Common myeloid progenitor, CD34-positive (primary cell): ENCODE measurements around the gene CCDC110. TPM values are rescaled to one million over a fixed set of nuclear protein-coding genes. Genes with fewer than 3 reads are reported as not detected.
A peak's percentile ranks its signal among the peaks of the same experiment; 100 is the strongest.

ENCODE experiments used
- CTCF ChIA-PET: fragments of 350-600 bp; sonication (Branson Sonifier 250); formaldehyde crosslinking; loops from one replicate; lab custom pipeline; 2021; ENCODE audit warnings: antibody characterized with exemption; lab: Charles Lee
- POLR2A ChIA-PET: fragments of 350-600 bp; sonication (Branson Sonifier 250); formaldehyde crosslinking; loops from one replicate; lab custom pipeline; 2021; ENCODE audit warnings: antibody characterized with exemption; lab: Charles Lee
- DNase-seq, 3 donors: peaks; one replicate each; pipeline versions ENCODE4 v3.0.0 to v3.0.0-alpha.2; 2013
- H3K27ac ChIP-seq, 2 experiments: 1 replicate in 1 of 2; 2 replicates in 1 of 2; pipeline ENCODE4 v1.7.0; 2013; ENCODE audit warnings: inconsistent platforms in 2 of 2, low read length in 2 of 2, mild to moderate bottlenecking in 2 of 2, low read depth in 1 of 2, moderate library complexity in 1 of 2; ENCODE audit not compliant: severe bottlenecking in 2 of 2, insufficient read depth in 1 of 2, poor library complexity in 1 of 2
- H3K27me3 ChIP-seq, 5 experiments: replicated peaks in 2 of 5; 1 replicate in 3 of 5; 2 replicates in 2 of 5; pipeline versions ENCODE4 v1.6.1 to v1.7.0; 2013; ENCODE audit warnings: low read length in 4 of 5, mild to moderate bottlenecking in 2 of 5, moderate library complexity in 2 of 5, inconsistent platforms in 1 of 5; ENCODE audit not compliant: insufficient read depth in 5 of 5, control insufficient read depth in 4 of 5
- H3K36me3 ChIP-seq, 4 experiments: 1 replicate in 2 of 4; 2 replicates in 2 of 4; pipeline versions ENCODE4 v1.6.1 to v1.7.0; 2013; ENCODE audit warnings: low read length in 3 of 4, control low read depth in 1 of 4, mild to moderate bottlenecking in 1 of 4; ENCODE audit not compliant: control insufficient read depth in 4 of 4, insufficient read depth in 4 of 4
- H3K4me1 ChIP-seq, 4 experiments: 1 replicate in 3 of 4; 2 replicates in 1 of 4; pipeline versions ENCODE4 v1.6.1 to v1.7.1; 2013; ENCODE audit warnings: low read length in 3 of 4, mild to moderate bottlenecking in 3 of 4, control low read depth in 1 of 4, inconsistent platforms in 1 of 4, moderate library complexity in 1 of 4; ENCODE audit not compliant: control insufficient read depth in 4 of 4, insufficient read depth in 4 of 4; ENCODE audit errors: control extremely low read depth in 1 of 4
- H3K4me3 ChIP-seq, 7 experiments: 1 replicate in 4 of 7; 2 replicates in 3 of 7; pipeline versions ENCODE4 v1.5.1 to v1.7.0; 2013; ENCODE audit warnings: mild to moderate bottlenecking in 7 of 7, low read length in 6 of 7, moderate library complexity in 6 of 7, inconsistent platforms in 2 of 7, low read depth in 2 of 7, control low read depth in 1 of 7; ENCODE audit not compliant: insufficient read depth in 4 of 7, control insufficient read depth in 1 of 7; ENCODE audit errors: extremely low read depth in 1 of 7
- H3K9me3 ChIP-seq, 5 experiments: 1 replicate in 4 of 5; 2 replicates in 1 of 5; pipeline versions ENCODE4 v1.6.1 to v1.7.1; 2013; ENCODE audit warnings: low read length in 4 of 5, mild to moderate bottlenecking in 2 of 5, inconsistent platforms in 1 of 5, low read depth in 1 of 5, moderate library complexity in 1 of 5; ENCODE audit not compliant: control insufficient read depth in 4 of 5, insufficient read depth in 2 of 5; ENCODE audit errors: control extremely low read depth in 1 of 5
- WGBS: methylation state at CpG from one replicate; pipeline ENCODE4 v1.1.5; 2013; ENCODE audit not compliant: insufficient coverage; 5-methylcytosine and 5-hydroxymethylcytosine counted together
- polyA plus RNA-seq: library from polyadenylated mRNA; unstranded; fragments of 120-200 nt; gene quantifications from one replicate; pipeline ENCODE4 v1.2.1, GENCODE V29; 2013

Gene CCDC110
- not detected for polyA plus RNA-seq

DNA sequence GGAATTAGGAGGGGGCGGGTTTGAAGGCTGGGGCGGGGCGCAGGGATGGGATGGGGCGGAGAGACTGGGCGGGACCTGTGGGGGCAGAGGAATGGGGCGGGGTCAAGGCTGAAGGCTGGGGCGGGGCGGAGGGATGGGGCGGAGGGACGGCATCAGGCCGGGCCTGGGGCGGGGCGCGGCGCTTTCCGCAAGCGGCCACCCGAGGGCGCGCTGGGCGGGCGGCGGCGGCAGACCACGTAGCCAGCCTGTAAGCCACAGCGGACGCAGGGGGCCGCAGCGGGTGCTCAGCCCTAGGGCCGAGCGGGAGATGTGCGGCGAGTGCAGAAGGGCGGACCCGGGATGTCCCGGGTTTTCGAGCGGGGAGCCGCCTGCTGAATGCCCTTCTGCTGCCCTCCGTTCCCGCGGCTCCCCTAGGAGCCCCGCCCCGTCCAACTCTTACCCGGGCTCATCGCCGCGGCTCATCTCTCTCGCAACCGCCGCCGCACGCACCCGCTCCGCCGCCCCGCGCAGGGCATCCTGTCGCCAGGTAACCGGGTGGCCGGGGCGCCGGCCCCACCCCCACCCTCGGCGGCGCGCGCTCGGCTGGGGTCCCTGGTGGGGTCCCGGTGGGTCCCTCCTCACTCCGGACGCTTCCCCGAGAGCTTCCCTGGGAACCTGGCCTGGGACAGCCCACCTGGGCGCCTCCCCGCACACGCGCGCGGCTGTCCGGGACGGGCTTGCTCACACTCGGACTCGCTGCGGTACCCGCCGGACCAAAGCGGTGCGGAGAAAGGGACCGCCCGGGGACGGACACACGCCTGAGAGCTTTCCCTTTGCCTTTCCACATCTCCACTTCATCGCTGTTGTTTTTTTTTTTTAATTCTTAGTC lies at the start of gene CCDC110:
TSS of gene CCDC110 (minus strand) at position 499 of the 868 bp plus-strand sequence. CDS start at position 449, 50 bp downstream.
- POLR2A ChIA-PET = interaction anchor here (0.6 kb wide), 1 partner anchor 47 kb away, joined by 6 read pairs; no protein-coding TSS in a partner anchor
- 0% methylated on average over 57 of the region's 93 CpGs for WGBS
- peaks cover 0 to 4% (median 0%) of the 10 kb centered on the region in 5 experiments for H3K9me3 ChIP-seq

DNA sequence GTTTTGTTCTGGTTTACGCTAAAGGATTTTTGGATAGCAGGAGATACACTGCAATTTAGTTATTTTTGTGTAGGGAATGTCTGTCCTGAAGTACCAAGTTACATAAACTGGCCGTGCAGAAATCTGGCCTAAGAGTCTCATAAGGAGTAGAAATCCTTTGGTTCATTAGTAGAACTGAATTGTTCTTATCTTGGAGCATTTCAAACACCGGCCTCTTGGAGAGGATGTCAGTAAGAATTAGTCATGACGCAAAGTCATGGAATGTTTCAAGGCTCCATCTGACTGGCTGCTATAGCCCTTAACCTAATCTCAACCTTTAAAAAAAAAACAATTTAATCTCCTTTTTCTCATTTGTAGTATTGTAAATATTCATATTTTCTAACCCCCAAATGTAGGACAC lies 48.6 kb upstream of the CCDC110 start:
- H3K27me3 ChIP-seq = peaks cover 13 to 64% (median 33%) of the 10 kb centered on the region in 5 experiments
- H3K4me1 ChIP-seq = no peaks in the 10 kb centered on the region
- no peak overlapping the region for H3K27ac ChIP-seq
- H3K9me3 ChIP-seq = no peaks in the 10 kb centered on the region
- H3K4me3 ChIP-seq = no peak overlapping the region
- DNase-seq = no peak
- H3K36me3 ChIP-seq = no peaks in the 10 kb centered on the region
- CTCF ChIA-PET = interaction anchor here (1.0 to 1.9 kb wide), 2 partner anchors 10 to 14 kb away, joined by 3 to 4 read pairs; no protein-coding TSS in a partner anchor
- 88% methylated on average over 2 of the region's 4 CpGs for WGBS
- POLR2A ChIA-PET = no interaction called here

More for the DNA sequence above, at the start of gene CCDC110:
- H3K27ac ChIP-seq = no peak within 1 kb of the TSS
- H3K36me3 ChIP-seq = no peaks in the 10 kb centered on the region
- peak; percentile 81 to 84 (median 83) for DNase-seq
- peaks cover 4 to 17% (median 14%) of the 10 kb centered on the region in 4 experiments for H3K4me1 ChIP-seq
- H3K4me3 ChIP-seq = peak within 1 kb of the TSS; percentile 26 to 74 (median 60)
- H3K27me3 ChIP-seq = peaks cover 9 to 74% (median 27%) of the 10 kb centered on the region in 5 experiments
- CTCF ChIA-PET = interaction anchor here (0.8 to 4.6 kb wide), 4 partner anchors 41 to 129 kb away, joined by 3 to 21 read pairs (median 3); no protein-coding TSS in a partner anchor

DNA sequence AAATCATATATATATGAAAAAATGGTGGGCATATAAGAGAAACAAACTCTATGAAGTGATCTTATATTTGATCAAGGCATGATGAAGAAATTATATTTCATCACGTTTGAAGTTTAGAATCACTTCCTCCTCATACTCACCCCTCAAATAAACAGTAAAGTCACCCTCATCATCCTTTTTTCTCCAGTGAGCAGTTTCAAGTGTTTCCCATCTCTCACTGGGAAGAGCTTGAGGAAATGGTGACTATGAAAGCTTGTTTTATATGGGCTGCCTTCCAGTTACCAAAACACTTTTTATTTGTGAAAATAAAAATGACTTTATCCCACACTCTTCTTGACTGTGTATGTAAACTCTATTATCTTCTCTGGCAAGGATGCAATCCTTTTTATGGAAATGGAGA lies 47.0 kb upstream of the CCDC110 start:
- no peak for DNase-seq
- Histone ChIP-seq H3K27me3 (peaks cover 13 to 63% (median 32%) of the 10 kb centered on the region in 5 experiments), H3K27ac (no peak overlapping the region), H3K9me3 (no peaks in the 10 kb centered on the region), H3K4me3 (no peak overlapping the region), H3K4me1 (peaks cover 3 to 5% (median 5%) of the 10 kb centered on the region in 4 experiments), H3K36me3 (no peaks in the 10 kb centered on the region)
- WGBS = no CpG with 5 or more reads among the region's 1 CpG
- ChIA-PET POLR2A (no interaction called here), CTCF (interaction anchor here (1.9 kb wide), 1 partner anchor 12 kb away, joined by 4 read pairs; no protein-coding TSS in a partner anchor)

DNA sequence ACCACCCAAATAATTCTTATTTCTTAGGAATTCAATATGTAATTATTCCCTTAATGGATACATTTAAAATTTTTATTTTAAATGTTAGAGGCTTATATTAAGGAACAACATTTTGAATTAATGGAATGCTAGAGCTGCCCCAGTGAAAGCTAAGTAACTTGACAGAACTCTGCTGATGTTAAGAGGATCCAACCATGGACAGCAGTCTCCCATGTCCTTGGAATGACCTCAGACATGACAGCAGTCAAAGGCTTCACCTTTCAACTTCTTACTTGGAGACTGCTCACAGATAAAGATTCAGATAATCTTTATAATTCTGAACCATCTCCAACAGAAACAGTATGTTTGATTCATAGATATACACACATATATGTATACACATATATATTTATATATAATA lies 46.5 kb upstream of the CCDC110 start:
- Histone ChIP-seq H3K36me3 (no peaks in the 10 kb centered on the region), H3K4me1 (peaks cover 3 to 7% (median 5%) of the 10 kb centered on the region in 4 experiments), H3K27me3 (peaks cover 14 to 62% (median 33%) of the 10 kb centered on the region in 5 experiments), H3K27ac (no peak overlapping the region), H3K4me3 (no peak overlapping the region), H3K9me3 (no peaks in the 10 kb centered on the region)
- no peak for DNase-seq
- CTCF ChIA-PET = interaction anchor here (0.7 kb wide), 1 partner anchor 88 kb away, joined by 3 read pairs; no protein-coding TSS in a partner anchor
- POLR2A ChIA-PET = no interaction called here

DNA sequence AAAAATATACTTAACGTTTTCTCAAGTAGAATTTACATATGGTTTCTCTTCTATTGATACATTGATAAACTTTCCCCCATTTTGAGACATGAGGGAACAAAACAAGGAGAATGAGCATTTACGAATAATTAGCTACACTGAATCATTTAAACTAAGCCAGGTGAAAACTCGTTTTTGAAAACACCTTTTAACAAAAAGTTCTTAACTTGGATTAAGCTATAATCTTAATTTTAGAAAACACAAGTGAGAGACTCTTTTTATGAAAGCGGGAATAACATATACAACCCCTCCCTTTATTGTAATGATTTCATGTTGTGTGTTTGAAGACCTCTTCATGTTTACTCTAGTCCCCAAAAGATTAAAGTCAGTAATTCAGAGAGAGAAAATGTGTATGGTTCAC lies 43.7 kb upstream of the CCDC110 start:
- no CpG with 5 or more reads among the region's 4 CpGs for WGBS
- Histone ChIP-seq H3K4me1 (peaks cover 3 to 11% (median 5%) of the 10 kb centered on the region in 4 experiments), H3K4me3 (no peak overlapping the region), H3K27me3 (peaks cover 20 to 88% (median 45%) of the 10 kb centered on the region in 5 experiments), H3K36me3 (no peaks in the 10 kb centered on the region), H3K27ac (no peak overlapping the region), H3K9me3 (no peaks in the 10 kb centered on the region)
- ChIA-PET CTCF (interaction anchor here (3.2 kb wide), 1 partner anchor 13 kb away, joined by 13 read pairs; no protein-coding TSS in a partner anchor), POLR2A (no interaction called here)
- DNase-seq = no peak

DNA sequence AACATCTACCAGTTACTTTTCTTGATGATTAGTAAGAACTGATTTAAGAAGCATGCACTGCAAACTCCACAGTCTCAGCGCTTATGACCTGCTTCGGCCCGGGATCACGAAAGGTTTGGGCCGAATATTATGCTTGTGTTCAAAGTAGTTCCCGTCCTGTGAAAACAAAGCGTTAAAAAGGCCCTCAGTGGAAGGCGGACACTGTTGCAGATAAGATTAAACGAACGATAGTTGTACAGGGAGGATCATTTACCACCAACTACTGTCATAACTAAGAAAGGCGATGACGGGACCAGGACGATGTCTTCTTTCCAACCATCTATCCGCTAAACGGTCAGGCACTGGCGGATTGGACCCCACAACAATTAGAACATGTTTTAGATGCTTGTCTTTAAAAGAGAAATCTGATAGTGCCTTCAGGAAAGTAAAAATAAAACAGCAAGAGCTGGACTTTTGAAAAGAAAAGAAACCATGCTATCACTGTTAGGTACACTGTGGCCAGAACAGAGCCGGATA lies 42.7 kb upstream of the CCDC110 start:
- peaks cover 3 to 11% (median 5%) of the 10 kb centered on the region in 4 experiments for H3K4me1 ChIP-seq
- 84% methylated on average over 14 of the region's 17 CpGs for WGBS
- H3K36me3 ChIP-seq = no peaks in the 10 kb centered on the region
- peaks cover 23 to 89% (median 44%) of the 10 kb centered on the region in 5 experiments for H3K27me3 ChIP-seq
- no peaks in the 10 kb centered on the region for H3K9me3 ChIP-seq
- H3K27ac ChIP-seq = no peak overlapping the region
- H3K4me3 ChIP-seq = no peak overlapping the region
- ChIA-PET POLR2A (no interaction called here), CTCF (interaction anchor here (1.5 to 3.2 kb wide), 5 partner anchors 13 to 83 kb away, joined by 4 to 13 read pairs (median 5); no protein-coding TSS in a partner anchor)
- DNase-seq = no peak
